ENCODE data around the gene RAB22A. TPM values are rescaled to one million over a fixed set of nuclear protein-coding genes. Genes with fewer than 3 reads are reported as not detected.

Gene RAB22A
- total and polyA plus RNA-seq, 2 of the 4 experiments (the other 2 are of a cell fraction): 8.2 to 8.4 TPM

- H3K9me1 ChIP-seq (ENCODE audit: insufficient read depth, low read length): peaks cover 31% of the 10 kb centered on the region
- no peak overlapping the region for H3K56ac ChIP-seq (ENCODE audit: extremely low read depth, insufficient read depth, low read length)
- ATAC-seq (ENCODE audit: low read depth): no peak
- H3K4ac ChIP-seq (ENCODE audit: low read depth, low read length): no peak overlapping the region
- H2BK15ac ChIP-seq (ENCODE audit: low read depth, low read length): no peak overlapping the region
- no peak overlapping the region for H3K23ac ChIP-seq (ENCODE audit: low read depth, low read length)
- H2AK9ac ChIP-seq (replicated peaks; ENCODE audit: low read depth, low read length, poor library complexity): no peak overlapping the region
- no peak overlapping the region for H3K27ac ChIP-seq (ENCODE audit: insufficient read depth, low read length)
- no peak overlapping the region for H4K8ac ChIP-seq (ENCODE audit: low read depth in 2 of 2, low read length in 2 of 2)
- no peak overlapping the region for H2AFZ ChIP-seq (replicated peaks; ENCODE audit: low read length, poor library complexity)
- POLR2A ChIA-PET (ENCODE audit: unreplicated experiment): no interaction called here
- H4K91ac ChIP-seq (ENCODE audit: insufficient read depth, low read depth, low read length): no peak overlapping the region
- H4K5ac ChIP-seq (ENCODE audit: low read depth, low read length): no peak overlapping the region
- no peak overlapping the region for H2BK120ac ChIP-seq (ENCODE audit: low read depth, low read length)
- no peaks in the 10 kb centered on the region for H3K9me3 ChIP-seq (ENCODE audit: control insufficient read depth, insufficient read depth, low read length)
- H3K4me1 ChIP-seq (ENCODE audit: control insufficient read depth, insufficient read depth, low read length): peaks cover 8% of the 10 kb centered on the region
- peak; percentile 55 for DNase-seq
- H3K79me1 ChIP-seq (ENCODE audit: low read depth in 1 of 2, low read length in 2 of 2): peaks cover 14 to 74% of the 10 kb centered on the region in 2 experiments
- H2BK5ac ChIP-seq (ENCODE audit: low read depth, low read length, poor library complexity, severe bottlenecking): no peak overlapping the region
- intact Hi-C loops (cut with micrococcal nuclease) (no loop called here), dilution Hi-C loops (cut with HindIII; ENCODE audit: low sequenced_read_pairs, unreplicated experiment) (no loop called here), in situ Hi-C loops (cut with MboI; ENCODE audit: low sequenced_read_pairs) (no loop called here)
- CTCF ChIA-PET: interaction anchor here (1.0 kb wide), 1 partner anchor 258 kb away, joined by 3 read pairs; the partner anchor contains the start of gene STX16
- no peak overlapping the region for H3K4me2 ChIP-seq (ENCODE audit: low read depth, low read length)
- H3K18ac ChIP-seq (ENCODE audit: low read depth, low read length): no peak overlapping the region
- peaks cover 79% of the 10 kb centered on the region for H4K20me1 ChIP-seq (ENCODE audit: insufficient read depth, low read length)
- no CpG with 5 or more reads among the region's 3 CpGs for whole genome bisulfite sequencing, 2 experiments (ENCODE audit: extremely low coverage in 2 of 2, insufficient read length in 1 of 2)
- no peak overlapping the region for H3K9ac ChIP-seq (ENCODE audit: low read depth, low read length)
- H3K36me3 ChIP-seq (ENCODE audit: control insufficient read depth, insufficient read depth, low read length): peaks cover 6% of the 10 kb centered on the region; the same call in 1 of the 2 replicates
- no peak overlapping the region for H3K14ac ChIP-seq (replicated peaks; ENCODE audit: low read depth, low read length)
- BruUV-seq (replicated peaks): no TSS peak
- no peak overlapping the region for H2BK20ac ChIP-seq (ENCODE audit: low read depth, low read length)
- TF ChIP-seq MAZ (IDR thresholded peaks at IDR 0.05; ENCODE audit: borderline replicate concordance, low read depth, low read length): no peak
- TF ChIP-seq RFX5 (IDR thresholded peaks at IDR 0.05; ENCODE audit: low read depth, low read length): no peak
- no peak for TF ChIP-seq FOS (IDR thresholded peaks at IDR 0.05; ENCODE audit: low read depth, low read length)
- TF ChIP-seq ELK1 (IDR thresholded peaks at IDR 0.05; ENCODE audit: borderline replicate concordance, low read depth, low read length): no peak
- TF ChIP-seq SMC3 (IDR thresholded peaks at IDR 0.05; ENCODE audit: low read depth, low read length): no peak
- TF ChIP-seq CTCF (conservative IDR thresholded peaks at IDR 0.05; ENCODE audit: low read depth, low read length): no peak
- TF ChIP-seq BHLHE40 (IDR thresholded peaks at IDR 0.05; ENCODE audit: low read depth, low read length): no peak
- TF ChIP-seq USF2 (IDR thresholded peaks at IDR 0.05; ENCODE audit: low read depth, low read length): no peak
- no peak for TF ChIP-seq MAFK (IDR thresholded peaks at IDR 0.05; ENCODE audit: low read depth, low read length)
- no peak for TF ChIP-seq CEBPB (IDR thresholded peaks at IDR 0.05; ENCODE audit: low read depth, low read length)
- no peak for TF ChIP-seq MXI1 (IDR thresholded peaks at IDR 0.05; ENCODE audit: borderline replicate concordance, low read depth, low read length)
- TF ChIP-seq RAD21 (IDR thresholded peaks at IDR 0.05; ENCODE audit: low read length): no peak
- no peak for TF ChIP-seq NFE2L2 (IDR thresholded peaks at IDR 0.05; ENCODE audit: low read depth, low read length)
- TF ChIP-seq POLR2A (IDR thresholded peaks at IDR 0.05; ENCODE audit: low read depth, low read length): no peak
- no peak for TF ChIP-seq RCOR1 (IDR thresholded peaks at IDR 0.05; ENCODE audit: insufficient replicate concordance, low read length)
- no peak for TF ChIP-seq CHD1 (IDR thresholded peaks at IDR 0.05; ENCODE audit: low read depth, low read length)
- H2AK5ac ChIP-seq (ENCODE audit: low read depth, low read length): no peak overlapping the region
- no peaks in the 10 kb centered on the region for H3K27me3 ChIP-seq (ENCODE audit: control insufficient read depth, insufficient read depth, low read length)
- H3K4me3 ChIP-seq (ENCODE audit: insufficient read depth, low read depth, low read length): no peak overlapping the region
These were observed 83.8 kb downstream of the RAB22A start for GRCh38 chr20:58393299-58393698.

Measured in IMR-90 (cell line).